ENCODE data around the gene SEC23A.

SEC23A gene

DNA sequence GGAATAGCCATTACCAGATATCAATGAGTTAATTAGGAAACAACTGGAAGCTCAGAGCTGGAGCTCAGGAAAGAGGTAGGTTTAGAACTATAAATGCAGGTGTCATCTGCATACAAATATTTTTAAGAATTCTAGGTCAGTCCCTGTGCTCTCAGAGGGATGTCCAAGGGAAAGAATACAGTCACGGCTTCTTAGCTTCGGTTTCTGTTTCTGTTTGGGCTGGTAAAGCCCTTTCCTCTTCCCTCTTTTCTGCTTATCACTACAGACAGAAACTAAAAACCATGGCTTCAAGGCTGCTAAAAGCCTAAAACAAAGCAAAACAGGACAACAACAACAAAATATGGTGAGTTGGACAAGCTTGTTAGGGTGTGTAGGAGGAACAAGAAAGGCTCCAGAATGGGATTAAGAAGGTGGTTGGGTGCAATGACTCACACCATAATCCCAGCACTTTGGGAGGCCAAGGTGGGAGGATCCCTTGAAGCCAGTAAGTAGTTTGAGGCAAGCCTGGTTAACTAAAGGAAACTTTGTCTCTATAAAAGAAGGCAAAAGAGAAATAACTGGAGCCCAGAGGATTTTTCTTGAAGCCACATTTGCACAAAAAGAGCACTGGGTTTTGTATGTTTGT, 113.0 kb downstream of the SEC23A start:
- DNase-seq (ENCODE audit: low spot score), result no peak

DNA sequence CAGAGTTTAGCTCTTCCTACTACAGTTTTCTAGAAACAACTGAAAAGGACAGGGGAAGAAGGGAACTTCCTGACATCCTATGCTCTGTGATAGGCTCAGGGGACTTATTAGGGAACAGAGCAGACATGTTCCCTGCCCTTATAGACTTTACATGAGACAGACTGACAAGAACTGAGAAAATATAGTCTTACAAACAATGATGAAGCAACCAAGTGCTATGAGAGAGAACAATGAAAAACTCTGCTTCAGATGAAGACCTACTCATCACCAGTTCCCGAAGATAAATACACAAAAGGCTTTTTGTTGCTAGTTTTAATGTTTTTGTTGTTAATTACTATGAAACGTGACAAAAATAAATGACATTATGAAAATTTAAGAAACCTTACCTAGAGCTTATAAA, 115.3 kb downstream of the SEC23A start:
- no peak for DNase-seq (ENCODE audit: low spot score)

DNA sequence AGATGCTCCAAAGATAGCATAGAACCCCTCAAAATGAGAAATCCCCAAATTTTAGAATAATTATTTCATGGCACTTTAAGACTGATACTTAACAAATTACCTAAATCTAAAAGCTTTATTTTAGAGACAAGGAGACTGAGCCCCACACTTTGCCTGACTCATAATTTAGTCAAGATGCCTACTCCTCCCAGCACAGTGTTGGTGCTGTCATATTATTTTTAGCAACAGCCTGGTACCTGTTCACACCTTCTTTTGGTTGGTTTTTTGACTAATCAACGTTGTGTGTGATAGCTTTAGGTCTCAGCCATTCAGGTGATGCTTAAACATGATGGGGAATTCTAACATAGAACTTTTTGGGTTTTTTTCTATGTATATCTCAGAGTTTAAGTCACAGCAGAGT, 120.2 kb downstream of the SEC23A start:
- no peak for DNase-seq (ENCODE audit: low spot score)

DNA sequence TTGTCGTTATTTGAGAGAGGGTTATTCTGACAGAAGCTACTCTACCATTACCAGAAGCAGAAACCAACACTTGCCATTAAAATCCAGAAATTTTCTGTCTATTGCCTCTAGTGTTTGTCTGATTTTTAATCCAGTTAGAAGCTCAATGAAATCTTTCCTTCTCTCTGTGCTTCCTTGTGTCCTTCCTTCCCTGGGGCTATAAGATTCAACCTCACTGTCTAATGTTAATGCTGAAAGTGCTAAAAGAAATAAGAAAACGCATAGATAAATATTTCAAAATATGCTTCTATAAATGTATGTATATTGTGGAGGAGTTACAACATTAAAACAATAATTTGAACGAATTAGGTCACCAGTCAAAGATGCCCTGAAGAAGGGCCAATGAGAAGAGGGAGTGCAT, 120.8 kb downstream of the SEC23A start:
- DNase-seq (ENCODE audit: low spot score), result no peak

All from CD4-positive, alpha-beta T cell treated with Interleukin-15 for 4 hours (primary cell).